ENCODE measurements around the gene WDFY2.
A peak's percentile ranks its signal among the peaks of the same experiment; 100 is the strongest.

GRCh38 chr13:51583875-51584730 lies at the start of gene WDFY2:
- TF ChIP-seq CTCF (IDR thresholded peaks at IDR 0.05; ENCODE audit: borderline replicate concordance, extremely low read depth, low read length, poor library complexity, severe bottlenecking) (no peak), EZH2 (IDR thresholded peaks at IDR 0.05; ENCODE audit: borderline replicate concordance, low read depth, low read length, severe bottlenecking) (peak; percentile 24)
